ENCODE results near the gene PAPOLA.

Gene PAPOLA

GRCh38 chr14:96588410-96589257 lies 86.5 kb downstream of the PAPOLA start:
- TF ChIP-seq, protein P1, sequence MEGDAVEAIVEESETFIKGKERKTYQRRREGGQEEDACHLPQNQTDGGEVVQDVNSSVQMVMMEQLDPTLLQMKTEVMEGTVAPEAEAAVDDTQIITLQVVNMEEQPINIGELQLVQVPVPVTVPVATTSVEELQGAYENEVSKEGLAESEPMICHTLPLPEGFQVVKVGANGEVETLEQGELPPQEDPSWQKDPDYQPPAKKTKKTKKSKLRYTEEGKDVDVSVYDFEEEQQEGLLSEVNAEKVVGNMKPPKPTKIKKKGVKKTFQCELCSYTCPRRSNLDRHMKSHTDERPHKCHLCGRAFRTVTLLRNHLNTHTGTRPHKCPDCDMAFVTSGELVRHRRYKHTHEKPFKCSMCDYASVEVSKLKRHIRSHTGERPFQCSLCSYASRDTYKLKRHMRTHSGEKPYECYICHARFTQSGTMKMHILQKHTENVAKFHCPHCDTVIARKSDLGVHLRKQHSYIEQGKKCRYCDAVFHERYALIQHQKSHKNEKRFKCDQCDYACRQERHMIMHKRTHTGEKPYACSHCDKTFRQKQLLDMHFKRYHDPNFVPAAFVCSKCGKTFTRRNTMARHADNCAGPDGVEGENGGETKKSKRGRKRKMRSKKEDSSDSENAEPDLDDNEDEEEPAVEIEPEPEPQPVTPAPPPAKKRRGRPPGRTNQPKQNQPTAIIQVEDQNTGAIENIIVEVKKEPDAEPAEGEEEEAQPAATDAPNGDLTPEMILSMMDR (IDR thresholded peaks at IDR 0.05) = no peak

DNA sequence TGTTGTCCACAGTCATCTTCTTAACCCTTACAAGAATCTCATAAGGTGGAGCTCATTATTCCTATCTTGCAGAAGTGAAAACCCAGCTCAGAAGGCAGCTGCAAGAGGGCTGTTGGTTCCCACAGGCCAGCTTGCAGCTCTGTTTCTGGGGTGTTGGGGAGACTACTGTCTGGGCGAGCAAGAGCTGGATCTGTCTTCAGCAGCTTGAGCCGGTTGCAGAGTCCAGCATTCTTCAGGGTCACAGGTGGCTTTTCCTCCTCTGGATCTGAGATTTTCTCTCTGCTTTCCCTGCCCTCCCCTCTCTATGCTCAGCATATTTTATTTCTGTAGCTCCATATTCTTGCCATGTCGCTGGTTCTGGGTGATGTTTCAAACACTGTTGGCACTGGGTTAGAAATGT lies 87.4 kb downstream of the PAPOLA start:
- TF ChIP-seq, protein P1 (IDR thresholded peaks at IDR 0.05) = no peak

- TF ChIP-seq, protein P1 (IDR thresholded peaks at IDR 0.05) = no peak
These were observed 88.1 kb downstream of the PAPOLA start for GRCh38 chr14:96590190-96590864.

GRCh38 chr14:96592591-96593386 lies 90.6 kb downstream of the PAPOLA start:
- TF ChIP-seq, protein P1 (IDR thresholded peaks at IDR 0.05) = no peak

GRCh38 chr14:96594961-96595360 lies 92.8 kb downstream of the PAPOLA start:
- TF ChIP-seq, protein P1 (IDR thresholded peaks at IDR 0.05) = no peak

- TF ChIP-seq, protein P1 (IDR thresholded peaks at IDR 0.05) = no peak
These were observed 95.5 kb downstream of the PAPOLA start for GRCh38 chr14:96597680-96598079.

DNA sequence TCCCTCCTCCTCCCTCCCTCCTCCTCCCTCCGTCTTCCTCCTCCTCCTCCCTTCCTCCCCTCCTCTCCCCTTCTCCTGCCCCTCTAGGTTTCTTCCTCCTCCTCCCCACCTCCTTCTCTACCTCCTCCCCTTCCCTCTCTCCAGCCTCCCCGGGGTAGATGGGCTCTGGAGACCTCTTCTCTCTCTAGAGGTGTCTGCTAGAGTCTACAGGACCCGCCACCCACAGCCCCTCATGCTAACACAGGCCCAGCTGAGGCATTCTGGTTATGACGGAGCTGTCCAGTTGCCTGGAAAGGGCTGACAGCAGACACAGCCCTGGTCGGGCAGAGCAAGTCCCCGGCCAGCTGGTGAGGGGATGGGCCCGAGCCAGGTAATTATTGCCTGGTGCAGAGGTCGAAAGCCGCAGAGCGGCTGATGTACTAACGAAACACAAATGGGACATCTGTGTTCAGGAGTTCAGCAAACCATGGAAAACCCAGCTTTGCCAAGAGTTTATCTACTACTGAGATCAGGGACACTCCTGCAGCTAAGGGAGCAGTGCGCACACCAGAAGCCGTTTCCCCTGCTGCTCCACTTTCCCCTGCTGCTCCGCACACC lies 96.2 kb downstream of the PAPOLA start:
- TF ChIP-seq, protein P1 (IDR thresholded peaks at IDR 0.05) = no peak

Data from LNCAP (cell line).